HepG2 (cell line): Measurements from ENCODE around the gene GATA5. TPM values are rescaled to one million over a fixed set of nuclear protein-coding genes. Genes with fewer than 3 reads are reported as not detected.

Experiments used
- CAMTA2 ChIP-seq: sonication (generic); formaldehyde crosslinking; IDR thresholded peaks from 2 replicates; pipeline ENCODE4 v1.4.0; 2020; ENCODE audit warnings: mild to moderate bottlenecking, missing genetic modification reagents, borderline replicate concordance
- CENPX ChIP-seq: sonication (generic); formaldehyde crosslinking; IDR thresholded peaks from 2 replicates; pipeline ENCODE4 v1.9.0; 2021; ENCODE audit warnings: mild to moderate bottlenecking, missing genetic modification reagents, moderate library complexity
- EHMT2 ChIP-seq: fragments of 200-600 bp; sonication (generic); IDR thresholded peaks from 2 replicates; pipeline ENCODE4 v1.7.0; 2017; ENCODE audit warnings: antibody characterized with exemption, low read depth, low read length, borderline replicate concordance
- HNRNPLL ChIP-seq: fragments of 200-400 bp; formaldehyde crosslinking; IDR thresholded peaks from 2 replicates; pipeline ENCODE4 v1.6.1; 2017; ENCODE audit warnings: mild to moderate bottlenecking, low read depth, low read length; ENCODE audit not compliant: poor library complexity, severe bottlenecking
- MAFG ChIP-seq: sonication (generic); formaldehyde crosslinking; IDR thresholded peaks from 2 replicates; pipeline ENCODE4 v1.5.1; 2020; ENCODE audit warnings: mild to moderate bottlenecking, missing genetic modification reagents
- MIER3 ChIP-seq: IDR thresholded peaks from 2 replicates; pipeline ENCODE4 v1.6.1; 2016; ENCODE audit warnings: missing compliant biosample characterization, borderline replicate concordance
- MNT ChIP-seq: fragments of 450-650 bp; IDR thresholded peaks from 2 replicates; pipeline ENCODE4 v1.6.1; 2016
- POLR2AphosphoS2 ChIP-seq: IDR thresholded peaks from 2 replicates; pipeline ENCODE4 v1.6.1; 2011; ENCODE audit warnings: low read depth, low read length, improper control_type of control experiment
- SP140L ChIP-seq: sonication (generic); formaldehyde crosslinking; IDR thresholded peaks from 2 replicates; pipeline ENCODE4 v1.4.0; 2020; ENCODE audit warnings: missing genetic modification reagents, borderline replicate concordance
- ZNF235 ChIP-seq: sonication (generic); formaldehyde crosslinking; IDR thresholded peaks from 2 replicates; pipeline ENCODE4 v1.8.1; 2023; ENCODE audit warnings: mild to moderate bottlenecking, missing genetic modification reagents, borderline replicate concordance
- ZNF263 ChIP-seq: sonication (generic); formaldehyde crosslinking; IDR thresholded peaks from 2 replicates; pipeline ENCODE4 v1.4.0; 2020; ENCODE audit warnings: missing genetic modification reagents
- ZNF44 ChIP-seq: sonication (generic); formaldehyde crosslinking; IDR thresholded peaks from 2 replicates; pipeline ENCODE4 v1.5.1; 2020; ENCODE audit warnings: mild to moderate bottlenecking, missing genetic modification reagents
- ZNF704 ChIP-seq: sonication (generic); formaldehyde crosslinking; IDR thresholded peaks from 2 replicates; pipeline ENCODE4 v1.8.1; 2023; ENCODE audit warnings: mild to moderate bottlenecking, inconsistent platforms, moderate library complexity, missing genetic modification reagents, borderline replicate concordance
- ZNF740 ChIP-seq: sonication (generic); formaldehyde crosslinking; IDR thresholded peaks from 2 replicates; pipeline ENCODE4 v1.4.0; 2020; ENCODE audit warnings: missing genetic modification reagents
- polyA plus RNA-seq, 8 experiments: library from polyadenylated mRNA; depleted of rRNA in 3 of 8; stranded (reverse) in 7 of 8; unstranded in 1 of 8; fragments of >200 nt; fragmentation: Illumina TruSeq in 4 of 8; extraction: Trizol in 4 of 8; gene quantifications; 2 replicates each; pipeline versions ENCODE4 v1.2.1 to v1.2.3, GENCODE V29; 2011 to 2016; ENCODE audit warnings: low read depth in 4 of 8, missing spikeins in 1 of 8, mixed read lengths in 1 of 8; ENCODE audit not compliant: insufficient read depth in 1 of 8
- total RNA-seq, 5 experiments: library from RNA; depleted of rRNA; stranded (reverse); fragments of >200 nt; fragmentation: Illumina TruSeq; extraction: Trizol; gene quantifications; 2 replicates each; pipeline ENCODE4 v1.2.3, GENCODE V29; 2016; ENCODE audit warnings: low read depth in 1 of 5

Gene GATA5
- total and polyA plus RNA-seq, 2 of the 13 experiments (the other 11 are each of a cell fraction or from before 2014, with no cell fraction given) = 0.12 to 0.20 TPM

GRCh38 chr20:62428396-62429295 is 47.1 kb downstream of the GATA5 start (continued):
- TF ChIP-seq MIER3 = no peak
- 0 out of 2 replicates have a peak, but pooled peaks have one; percentile 14 for TF ChIP-seq CAMTA2
- peak; percentile 64 for TF ChIP-seq ZNF263
- TF ChIP-seq ZNF235 = 0 out of 2 replicates have a peak, but pooled peaks have one; percentile 61
- no peak for TF ChIP-seq MAFG (CRISPR knock-in tag)
- no peak for TF ChIP-seq CENPX (CRISPR knock-in tag)
- TF ChIP-seq HNRNPLL = peak; percentile 17
- no peak for TF ChIP-seq EHMT2
- TF ChIP-seq ZNF740 (CRISPR knock-in tag) = no peak
- TF ChIP-seq ZNF44 (CRISPR knock-in tag) = no peak
- TF ChIP-seq SP140L (CRISPR knock-in tag) = no peak
- TF ChIP-seq ZNF704 = no peak
- TF ChIP-seq POLR2AphosphoS2 = no peak
- TF ChIP-seq MNT = peak; percentile 98
